ENCODE data around the gene MAG.
"Not testable (repeated sequence)": the region's sequence is repeated elsewhere in the genome, so short reads cannot be mapped to it uniquely, and the experiment has no call there.

MAG gene

DNA sequence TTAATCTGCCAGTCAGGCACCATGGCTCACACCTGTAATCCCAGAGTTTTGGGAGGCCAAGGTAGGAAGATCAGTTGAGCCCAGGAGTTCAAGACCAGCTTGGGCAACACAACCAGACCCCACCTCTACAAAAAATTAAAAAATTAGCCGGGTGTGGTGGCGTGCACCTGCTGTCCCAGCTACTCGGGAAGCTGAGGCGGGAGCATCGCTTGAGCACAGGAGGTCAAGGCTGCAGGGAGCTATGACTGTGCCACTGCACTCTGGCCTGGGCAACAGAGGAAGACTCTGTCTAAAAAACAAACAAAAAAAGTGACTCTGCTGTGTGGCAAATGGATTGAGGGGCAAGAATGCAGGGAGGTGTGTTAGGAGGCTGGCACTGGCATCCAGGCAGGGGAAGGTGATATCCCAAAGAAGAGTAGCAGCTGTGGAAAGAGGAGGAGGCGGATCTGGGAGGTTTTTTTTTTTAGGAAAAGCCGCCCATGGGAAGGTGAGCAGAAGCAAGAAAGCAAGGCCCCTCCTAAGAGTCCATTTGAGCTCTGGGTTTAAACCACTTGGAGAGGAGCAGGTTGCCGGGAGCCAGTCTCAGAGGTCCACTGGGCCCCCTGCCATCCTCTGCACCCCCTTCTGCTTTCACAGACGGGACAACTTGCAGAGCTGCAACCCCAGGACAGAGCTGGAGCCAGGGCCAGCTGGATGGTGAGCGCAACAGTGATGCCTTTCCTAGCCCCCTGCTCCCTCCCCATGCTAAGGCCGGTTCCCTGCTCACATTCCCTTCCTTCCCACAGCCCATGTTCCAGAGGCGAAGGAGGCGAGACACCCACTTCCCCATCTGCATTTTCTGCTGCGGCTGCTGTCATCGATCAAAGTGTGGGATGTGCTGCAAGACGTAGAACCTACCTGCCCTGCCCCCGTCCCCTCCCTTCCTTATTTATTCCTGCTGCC, 7.5 kb upstream of the MAG start:
- DNase-seq, result no peak

GRCh38 chr19:35285095-35285449, 6.9 kb upstream of the MAG start:
- DNase-seq, result no peak

- DNase-seq, result not testable (repeated sequence)
Measured at GRCh38 chr19:35285465-35285864, 6.5 kb upstream of the MAG start.

GRCh38 chr19:35286101-35286500, 5.9 kb upstream of the MAG start:
- DNase-seq, result not testable (repeated sequence)

DNA sequence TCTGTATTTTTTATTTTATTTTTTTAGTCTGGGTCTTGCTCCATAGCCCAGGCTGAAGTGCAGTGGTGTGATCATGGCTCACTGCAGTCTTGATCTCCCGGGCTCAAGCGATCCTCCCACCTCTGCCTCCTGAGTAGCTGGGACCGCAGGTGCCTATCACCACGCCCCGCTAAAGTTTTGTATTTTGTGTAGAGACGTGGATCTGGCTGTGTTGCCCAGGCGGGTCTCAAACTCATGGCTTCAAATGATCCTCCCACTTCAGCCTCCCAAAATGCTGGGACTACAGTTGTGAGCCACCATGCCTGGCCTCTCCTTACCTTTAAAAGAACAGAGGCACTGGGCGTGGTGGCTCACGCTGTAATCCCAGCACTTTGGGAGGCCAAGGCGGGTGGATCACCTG, 4.2 kb upstream of the MAG start:
- no peak for DNase-seq

GRCh38 chr19:35288331-35288730, 3.6 kb upstream of the MAG start:
- no peak for DNase-seq

- no peak for DNase-seq
Measured at GRCh38 chr19:35288906-35289305, 3.1 kb upstream of the MAG start.

DNA sequence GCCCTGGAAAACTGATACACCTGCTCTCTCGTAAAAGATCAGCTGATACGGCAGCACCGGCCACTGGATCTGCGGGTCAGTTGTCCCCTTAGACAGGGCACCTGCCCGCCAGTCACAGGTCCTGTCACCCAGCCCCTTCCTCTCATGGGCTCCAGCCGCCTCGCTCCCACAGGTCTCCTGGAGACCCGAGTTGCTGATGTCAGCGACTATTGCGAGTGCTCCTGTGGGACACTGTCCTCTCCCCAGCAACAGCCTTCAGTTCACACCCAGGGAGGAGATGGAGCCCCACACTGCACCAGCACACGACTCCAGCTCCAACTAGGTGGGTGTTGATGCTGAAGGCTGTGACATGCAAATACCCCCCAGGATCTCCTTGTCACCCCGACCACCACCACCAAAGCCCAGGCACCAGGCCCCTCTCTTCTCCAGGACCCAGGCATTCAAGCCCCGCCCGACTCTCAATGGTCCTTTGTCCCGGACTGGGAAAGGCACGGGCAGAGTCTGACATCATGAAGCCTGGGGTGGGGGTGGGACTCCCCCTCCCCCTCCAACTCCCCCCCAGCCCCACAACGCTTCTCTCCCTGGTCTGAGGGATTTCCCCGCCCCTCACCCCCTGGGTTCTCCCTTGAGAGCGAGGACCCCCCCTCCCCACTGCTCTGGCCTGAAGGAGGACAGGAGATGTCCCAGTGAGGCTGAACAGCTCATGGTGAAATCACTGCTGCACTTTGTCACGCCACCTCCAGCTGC, 1.4 kb upstream of the MAG start:
- no peak for DNase-seq

DNA sequence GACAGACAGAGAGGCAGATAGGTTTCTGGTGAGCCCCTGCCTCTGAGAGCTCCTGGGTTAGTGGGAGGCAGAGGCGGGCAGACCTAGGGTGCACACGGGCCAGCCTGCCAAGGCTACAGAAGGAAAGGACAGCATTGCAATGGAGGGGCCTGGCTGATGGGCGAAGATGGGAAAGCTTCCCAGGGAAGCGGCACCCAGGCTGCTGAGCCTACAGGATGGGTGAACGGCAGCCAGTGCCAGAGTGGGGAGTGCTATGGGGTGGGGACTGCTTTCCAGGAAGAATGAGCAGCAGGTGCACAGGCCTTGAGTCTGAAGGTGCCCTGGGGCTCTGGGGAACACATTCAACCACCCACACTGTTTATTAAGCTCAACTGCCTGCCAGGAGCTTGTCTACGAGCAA, 702 bp upstream of the MAG start:
- DNase-seq, result no peak

GRCh38 chr19:35292421-35293362, 731 bp downstream of the MAG start:
- DNase-seq, result no peak

DNA sequence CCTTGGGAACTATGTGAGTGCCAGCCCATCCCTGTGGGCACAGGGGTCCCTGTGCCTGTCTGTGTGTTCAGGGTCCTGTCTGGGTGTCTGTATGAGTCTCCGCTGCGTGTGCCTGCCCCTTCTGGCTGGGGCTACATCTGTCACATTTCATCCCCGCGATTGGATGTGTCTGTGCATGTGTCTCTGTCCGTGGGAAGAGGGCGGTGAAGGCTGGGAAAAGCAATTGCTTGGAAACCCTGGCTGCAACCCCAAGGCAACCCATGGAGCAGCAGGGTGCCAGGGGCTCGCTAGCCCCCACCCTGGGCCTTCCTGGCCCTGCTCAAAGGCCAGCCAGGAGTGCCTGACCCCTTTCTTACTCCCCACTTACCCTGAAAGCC, 1.4 kb downstream of the MAG start:
- DNase-seq, result no peak

- DNase-seq, result no peak
Measured at GRCh38 chr19:35293808-35294207, 1.8 kb downstream of the MAG start.

DNA sequence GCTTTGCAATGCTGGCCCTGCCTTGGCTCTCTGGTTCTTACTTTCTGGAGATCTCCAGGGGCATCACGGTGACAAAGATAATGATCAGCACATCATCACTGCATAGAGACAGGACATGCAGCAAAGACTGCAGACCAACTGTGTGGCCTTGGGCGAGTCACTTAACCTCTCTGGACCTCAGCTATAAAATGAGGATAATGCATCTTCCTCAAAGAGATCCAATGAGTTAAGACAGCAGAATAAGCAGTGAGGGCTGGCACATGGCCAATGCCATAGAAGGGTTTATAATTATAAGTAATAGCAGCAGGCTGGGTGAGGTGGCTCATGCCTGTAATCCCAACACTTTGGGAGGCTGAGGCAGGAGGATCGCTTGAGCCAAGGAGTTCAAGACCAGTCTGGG, 2.4 kb downstream of the MAG start:
- no peak for DNase-seq

GRCh38 chr19:35294859-35295791, 3.2 kb downstream of the MAG start:
- no peak for DNase-seq

DNA sequence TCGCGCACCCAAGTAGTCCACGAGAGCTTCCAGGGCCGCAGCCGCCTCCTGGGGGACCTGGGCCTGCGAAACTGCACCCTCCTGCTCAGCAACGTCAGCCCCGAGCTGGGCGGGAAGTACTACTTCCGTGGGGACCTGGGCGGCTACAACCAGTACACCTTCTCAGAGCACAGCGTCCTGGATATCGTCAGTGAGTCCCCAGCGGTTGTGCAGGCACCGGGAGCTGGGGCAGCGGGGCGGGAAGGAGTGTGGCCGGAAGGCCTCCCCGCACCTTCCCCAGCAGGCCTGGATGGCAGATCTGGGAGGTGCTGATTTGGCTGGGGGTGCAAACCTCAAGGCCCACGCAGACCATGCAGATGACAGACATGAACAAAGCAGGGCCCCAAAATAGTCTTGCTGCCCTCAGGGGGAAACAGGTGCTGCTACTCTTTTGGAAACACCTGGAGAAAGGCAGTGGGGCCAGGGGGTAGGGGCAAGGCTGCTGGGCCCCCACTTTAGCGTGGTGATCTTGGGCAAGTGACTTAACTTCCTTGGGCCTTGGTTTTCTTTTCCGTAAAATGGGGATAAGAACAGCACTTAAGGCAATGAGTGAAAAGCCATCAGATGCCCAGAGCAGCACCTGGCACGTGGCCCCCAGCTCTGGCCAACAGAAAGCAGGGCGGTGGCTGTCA, 4.0 kb downstream of the MAG start:
- no peak for DNase-seq

DNA sequence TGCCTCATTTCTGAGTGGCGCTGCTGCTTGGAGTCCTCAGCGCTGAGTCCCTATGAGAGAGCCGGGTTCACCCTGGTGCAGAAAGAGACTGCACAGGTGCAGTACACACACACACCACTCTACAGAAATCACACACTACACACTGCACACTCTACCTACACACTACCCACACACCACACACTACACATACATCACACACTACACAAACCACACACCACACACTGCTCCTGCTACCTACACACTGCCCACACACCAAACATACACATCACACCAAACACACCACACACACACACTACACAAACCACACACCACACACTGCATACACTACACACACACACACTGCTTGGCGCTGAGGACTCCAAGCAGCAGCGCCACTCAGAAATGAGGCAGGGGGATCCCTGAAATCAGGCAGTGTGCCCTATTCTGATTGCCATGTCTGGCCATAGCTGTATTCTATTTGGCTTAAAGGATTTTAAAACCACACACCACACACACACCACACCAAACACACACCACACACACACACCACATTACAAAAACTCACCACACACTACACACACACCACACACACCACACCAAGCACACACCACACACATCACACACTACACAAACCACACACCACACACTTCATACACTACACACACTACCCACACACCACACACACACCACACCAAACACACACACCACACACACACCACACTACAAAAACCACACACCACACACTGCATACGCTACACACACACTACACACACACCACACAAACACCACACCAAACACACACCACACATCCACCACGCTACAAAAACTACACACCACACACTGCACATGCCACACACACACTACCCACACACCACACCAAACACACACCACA, 4.9 kb downstream of the MAG start:
- DNase-seq, result no peak

GRCh38 chr19:35297515-35297848, 5.5 kb downstream of the MAG start:
- no peak for DNase-seq

GRCh38 chr19:35297922-35298321, 6.0 kb downstream of the MAG start:
- no peak for DNase-seq

DNA sequence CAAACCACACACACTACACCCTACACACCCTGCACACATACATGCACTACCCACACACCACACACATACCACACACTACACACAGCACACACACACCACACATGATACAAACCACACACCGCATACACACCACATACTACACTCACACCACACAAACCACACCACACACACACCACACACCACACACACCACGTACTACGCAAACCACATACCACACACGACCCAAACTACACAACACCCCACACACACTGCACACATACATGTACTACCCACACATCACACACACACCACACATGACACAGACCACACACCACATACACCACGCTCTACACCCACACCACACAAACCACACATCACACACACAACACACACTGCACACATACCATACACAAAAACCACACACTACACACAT, 6.6 kb downstream of the MAG start:
- DNase-seq, result no peak

- DNase-seq, result no peak
Measured at GRCh38 chr19:35299523-35300338, 7.8 kb downstream of the MAG start.

All from SHP77 treated with DMSO at 0.1 percent for 48 hours (cell line).